Psoas muscle (tissue), 8 donors: ENCODE results near the gene SPHK2. TPM values are rescaled to one million over a fixed set of nuclear protein-coding genes. Genes with fewer than 3 reads are reported as not detected.

Experiments
- ATAC-seq, 4 donors: fragments of 200-7000 bp; cut with Tn5 transposase; one replicate each; pipeline ENCODE4 v1.9.1; 2020; ENCODE audit warnings: moderate library complexity in 3 of 4, mild to moderate bottlenecking in 2 of 4
- DNase-seq, 2 donors: peaks; one replicate each; pipeline ENCODE4 v3.0.0-alpha.2; 2020
- H3K27ac ChIP-seq: fragments of 200-600 bp; one replicate; pipeline ENCODE4 v1.8.0; 2022
- H3K27me3 ChIP-seq, 3 donors: fragments of 200-600 bp in 1 of 3; one replicate each; pipeline versions ENCODE4 v1.6.1 to v1.8.0; 2013 to 2022; ENCODE audit warnings: low read length in 2 of 3, mild to moderate bottlenecking in 2 of 3, moderate library complexity in 1 of 3; ENCODE audit not compliant: insufficient read depth in 3 of 3
- H3K36me3 ChIP-seq, 2 donors: fragments of 200-600 bp in 1 of 2; one replicate each; pipeline versions ENCODE4 v1.6.1 to v1.8.0; 2013 to 2022; ENCODE audit warnings: low read depth in 1 of 2, mild to moderate bottlenecking in 1 of 2, moderate library complexity in 1 of 2; ENCODE audit not compliant: insufficient read depth in 1 of 2
- H3K4me1 ChIP-seq: fragments of 200-600 bp; one replicate; pipeline ENCODE4 v1.8.0; 2022
- H3K4me3 ChIP-seq: fragments of 200-600 bp; one replicate; pipeline ENCODE4 v1.8.0; 2022; ENCODE audit warnings: mild to moderate bottlenecking
- H3K9me3 ChIP-seq: fragments of 200-600 bp; one replicate; pipeline ENCODE4 v1.8.0; 2022
- CTCF ChIP-seq: fragments of 200-600 bp; IDR thresholded peaks from one replicate; pipeline ENCODE4 v1.8.0; 2022; ENCODE audit warnings: antibody characterized with exemption
- WGBS, 3 donors: extraction: QIAGEN DNeasy Blood & Tissue Kit; methylation state at CpG; one replicate each; pipeline versions ENCODE4 v1.1.6 to v1.1.7; 2013; 5-methylcytosine and 5-hydroxymethylcytosine counted together
- intact Hi-C, 2 donors: fragments of 100-400 bp; cut with DNase I; formaldehyde crosslinking; loops; one replicate each; pipeline versions ENCODE4 v1.11.0 to v1.14.2; 2022
- polyA plus RNA-seq, 3 donors: library from polyadenylated mRNA; stranded (reverse); fragments of 200-250 nt; gene quantifications; one replicate each; pipeline ENCODE4 v1.2.3, GENCODE V29; 2013
- total RNA-seq, 4 donors: library from RNA; stranded (reverse); fragmentation: NEBNext Ultra II Directional in 2 of 4; extraction: Animal tissue kit (Norgen Biotek cat#: 25700) in 2 of 4; gene quantifications; one replicate each; pipeline versions ENCODE4 v1.2.1 to v1.2.4, GENCODE V29; 2021 to 2023
- donor health status: healthy with polysubstance abuse.
- donor health status: DM: no; HTN: no; CAD: no; lungs with moderate emphysema.
- donor health status: Bipolar disorder and iron deficiency.
- donor health status: healthy.
- donor health status: DM: yes; HTN: yes; CAD: no.
- donor health status: DM: no; HTN: no; CAD: no.
- donor health status: DM: no; HTN: no; CAD: no.
- donor health status: DM: yes; HTN: yes; CAD: no.

The SPHK2 gene
- total and polyA plus RNA-seq, 7 donors, result 3.3 to 12.8 (median 5.0) TPM

- Histone ChIP-seq H3K9me3 (no peaks in the 10 kb centered on the region), H3K4me1 (peaks cover 9% of the 10 kb centered on the region), H3K27ac (no peak overlapping the region), H3K4me3 (no peak overlapping the region), H3K36me3 (no peaks in the 10 kb centered on the region), H3K27me3 (no peaks in the 10 kb centered on the region)
- DNase-seq, result no peak
- 90 to 91% (median 91%) methylated on average over 17 to 19 of the region's 19 CpGs for WGBS, 3 donors
- peak in 1 of 4 donors; percentile 13 for ATAC-seq
- TF ChIP-seq CTCF, result no peak
- intact Hi-C loops, result loop anchor here (10.0 kb wide), 2 partner anchors 160 to 170 kb away; partner anchors contain the start of gene HSD17B14 (in 1 of the 2)
Observed at GRCh38 chr19:48674216-48674809, 55.0 kb downstream of the SPHK2 start.

GRCh38 chr19:48674921-48675824, 55.9 kb downstream of the SPHK2 start:
- Histone ChIP-seq H3K9me3 (no peaks in the 10 kb centered on the region), H3K4me3 (peak overlapping the region; percentile 11), H3K27me3 (no peaks in the 10 kb centered on the region), H3K27ac (no peak overlapping the region), H3K36me3 (no peaks in the 10 kb centered on the region), H3K4me1 (peaks cover 9% of the 10 kb centered on the region)
- peak; percentile 88 for TF ChIP-seq CTCF
- 31 to 38% (median 33%) methylated on average over 28 of the region's 28 CpGs for whole genome bisulfite sequencing, 3 donors
- peak; percentile 76 to 84 for DNase-seq
- intact Hi-C loops, result loop anchor here (5.0 to 10.0 kb wide), 6 partner anchors 37 to 170 kb away; partner anchors contain the start of genes HSD17B14 (in 1 of the 2), MAMSTR (in 1 of the 2) and RASIP1 (in 1 of the 2)
- ATAC-seq, result peak; percentile 85 to 95 (median 90)

GRCh38 chr19:48676487-48676886, 57.2 kb downstream of the SPHK2 start:
- Histone ChIP-seq H3K36me3 (no peaks in the 10 kb centered on the region), H3K4me3 (no peak overlapping the region), H3K27me3 (no peaks in the 10 kb centered on the region), H3K27ac (no peak overlapping the region), H3K9me3 (no peaks in the 10 kb centered on the region), H3K4me1 (peaks cover 9% of the 10 kb centered on the region)
- intact Hi-C loops, result loop anchor here (5.0 to 10.0 kb wide), 6 partner anchors 36 to 168 kb away; partner anchors contain the start of genes HSD17B14 (in 1 of the 2), MAMSTR (in 1 of the 2) and RASIP1 (in 1 of the 2)
- no peak for ATAC-seq
- no peak for TF ChIP-seq CTCF
- WGBS, 3 donors, result 91 to 92% (median 91%) methylated on average over 13 to 17 of the region's 17 CpGs
- no peak for DNase-seq

- 93 to 96% (median 94%) methylated on average over 13 of the region's 13 CpGs for WGBS, 3 donors
- DNase-seq (no peak), ATAC-seq (no peak)
- intact Hi-C loops, result loop anchor here (5.0 to 10.0 kb wide), 6 partner anchors 35 to 168 kb away; partner anchors contain the start of genes HSD17B14 (in 1 of the 2), MAMSTR (in 1 of the 2) and RASIP1 (in 1 of the 2)
- H3K4me1 ChIP-seq, result peaks cover 9% of the 10 kb centered on the region
- TF ChIP-seq CTCF, result no peak
- no peak overlapping the region for H3K4me3 ChIP-seq
- H3K27ac ChIP-seq, result no peak overlapping the region
- no peaks in the 10 kb centered on the region for H3K27me3 ChIP-seq
- H3K9me3 ChIP-seq, result no peaks in the 10 kb centered on the region
- H3K36me3 ChIP-seq, result no peaks in the 10 kb centered on the region
Observed at GRCh38 chr19:48676887-48677286, 57.6 kb downstream of the SPHK2 start.
